ENCODE data around the gene SWAP70. TPM values are rescaled to one million over a fixed set of nuclear protein-coding genes. Genes with fewer than 3 reads are reported as not detected.

The SWAP70 gene
- total and polyA plus RNA-seq, 10 of the 15 experiments (the other 5 are each of a cell fraction or from before 2014, with no cell fraction given), result 20.6 to 62.4 (median 41.7) TPM

GRCh38 chr11:9625162-9625561, 38.7 kb upstream of the SWAP70 start:
- ATAC-seq (no peak), FAIRE-seq (no peak), DNase-seq (ENCODE audit: low read depth, low spot score) (no peak)
- Histone ChIP-seq H3K4me3 (no peak overlapping the region), H2AFZ (ENCODE audit: control insufficient read depth, low read depth, low read length) (no peak overlapping the region), H3K9ac (ENCODE audit: control insufficient read depth, insufficient read depth, low read length) (no peak overlapping the region), H4K20me1 (ENCODE audit: control insufficient read depth, insufficient read depth) (no peaks in the 10 kb centered on the region), H3K36me3 (ENCODE audit: control insufficient read depth in 2 of 2, insufficient read depth in 2 of 2, low read length in 1 of 2) (no peaks in the 10 kb centered on the region), H3K9me3 (replicated peaks; ENCODE audit: control insufficient read depth, insufficient read depth, low read length) (no peaks in the 10 kb centered on the region; the same call in 2 of the 3 replicates), H3K79me2 (ENCODE audit: control insufficient read depth, insufficient read depth, low read length) (no peaks in the 10 kb centered on the region), H3K4me2 (ENCODE audit: control insufficient read depth, insufficient read depth) (no peak overlapping the region), H3K27me3 (replicated peaks in 1 of 2; ENCODE audit: control insufficient read depth in 2 of 2, insufficient read depth in 2 of 2, low read length in 1 of 2) (no peaks in the 10 kb centered on the region), H3K4me1 (ENCODE audit: control insufficient read depth, insufficient read depth, low read length) (peaks cover 36% of the 10 kb centered on the region), H3K27ac (ENCODE audit: control insufficient read depth, insufficient read depth) (no peak overlapping the region)
- in situ Hi-C loops (cut with MboI) (no loop called here), intact Hi-C loops (cut with micrococcal nuclease; ENCODE audit: unreplicated experiment) (no loop called here)
- RAD21 ChIA-PET (ENCODE audit: unreplicated experiment), result no interaction called here
- SMC1A ChIA-PET (ENCODE audit: uncharacterized antibody, unreplicated experiment), result interaction anchor here (1.5 kb wide), 1 partner anchor 40 kb away, joined by 3 read pairs; no protein-coding TSS in a partner anchor
- WGBS (ENCODE audit: insufficient coverage, insufficient replicate concordance, low lambda C conversion rate, missing lambda C conversion rate), result 88% methylated on average over 6 of the region's 6 CpGs
- CTCF ChIA-PET, result no interaction called here
- POLR2A ChIA-PET, result no interaction called here
- BruUV-seq (replicated peaks), result no TSS peak
- TF ChIP-seq CHD2 (IDR thresholded peaks at IDR 0.05; ENCODE audit: borderline replicate concordance, low read depth, low read length) (no peak), SMAD1 (IDR thresholded peaks at IDR 0.05; ENCODE audit: low read depth, partially characterized antibody) (no peak), POLR2AphosphoS2 (IDR thresholded peaks at IDR 0.05; ENCODE audit: low read depth, low read length) (no peak), ASH2L (IDR thresholded peaks at IDR 0.05; ENCODE audit: borderline replicate concordance, low read depth) (no peak), YY1 (IDR thresholded peaks at IDR 0.05; ENCODE audit: low read depth, low read length) (no peak), NFYB (IDR thresholded peaks at IDR 0.05; ENCODE audit: insufficient read depth, low read depth, low read length) (no peak), YBX1 (IDR thresholded peaks at IDR 0.05) (no peak), ZSCAN29 (IDR thresholded peaks at IDR 0.05) (no peak), HCFC1 (IDR thresholded peaks at IDR 0.05; ENCODE audit: low read length) (no peak), SRF (IDR thresholded peaks at IDR 0.05; ENCODE audit: low read depth in 2 of 2, low read length in 2 of 2) (no peak)

Data from GM12878 (cell line).